MM.1S (cell line): ENCODE data around the gene UBE3B.

Experiments used
- DNase-seq: peaks from one replicate; pipeline ENCODE4 v3.0.0-alpha.2; 2015
- H2AFZ ChIP-seq: fragments of 300-600 bp; sonication (generic); 2 replicates; pipeline ENCODE4 v1.6.0; 2016; ENCODE audit warnings: antibody characterized with exemption, low read length
- H3F3A ChIP-seq: fragments of 300-600 bp; sonication (generic); 2 replicates; pipeline ENCODE4 v1.6.1; 2016; ENCODE audit warnings: mild to moderate bottlenecking, antibody characterized with exemption, low read length, moderate library complexity, mixed read lengths; ENCODE audit not compliant: insufficient read depth
- H3K27ac ChIP-seq: fragments of 300-600 bp; sonication (generic); 2 replicates; pipeline ENCODE4 v1.5.1; 2016; ENCODE audit warnings: mild to moderate bottlenecking, low read length
- H3K27me3 ChIP-seq: fragments of 300-600 bp; sonication (generic); replicated peaks from 2 replicates; pipeline ENCODE4 v1.6.0; 2016; ENCODE audit warnings: low read length; ENCODE audit not compliant: insufficient read depth
- H3K36me3 ChIP-seq: fragments of 300-600 bp; sonication (generic); replicated peaks from 2 replicates; pipeline ENCODE4 v1.6.1; 2016; ENCODE audit warnings: mild to moderate bottlenecking, low read length, mixed read lengths; ENCODE audit not compliant: insufficient read depth
- H3K4me1 ChIP-seq: fragments of 300-600 bp; sonication (generic); 2 replicates; pipeline ENCODE4 v1.6.1; 2016; ENCODE audit warnings: low read length, mixed read lengths
- H3K4me2 ChIP-seq: fragments of 300-600 bp; sonication (generic); 2 replicates; pipeline ENCODE4 v1.6.0; 2016; ENCODE audit warnings: low read depth, low read length
- H3K4me3 ChIP-seq: fragments of 300-600 bp; sonication (generic); 2 replicates; pipeline ENCODE4 v1.5.1; 2016; ENCODE audit warnings: low read length, mixed read lengths
- H3K79me2 ChIP-seq: fragments of 300-600 bp; sonication (generic); 2 replicates; pipeline ENCODE4 v1.6.1; 2016; ENCODE audit warnings: mixed run types, low read length, mixed read lengths
- H3K9ac ChIP-seq: fragments of 300-600 bp; sonication (generic); 2 replicates; pipeline ENCODE4 v1.6.1; 2016; ENCODE audit warnings: low read length, mixed read lengths
- H3K9me2 ChIP-seq: fragments of 300-600 bp; sonication (generic); replicated peaks from 2 replicates; pipeline ENCODE4 v1.6.1; 2016; ENCODE audit warnings: mild to moderate bottlenecking, low read length, mixed read lengths; ENCODE audit not compliant: insufficient read depth
- H3K9me3 ChIP-seq: fragments of 300-600 bp; sonication (generic); replicated peaks from 2 replicates; pipeline ENCODE4 v1.6.1; 2016; ENCODE audit warnings: mild to moderate bottlenecking, low read length, mixed read lengths; ENCODE audit not compliant: insufficient read depth
- H4K20me1 ChIP-seq: fragments of 300-600 bp; sonication (generic); 2 replicates; pipeline ENCODE4 v1.6.1; 2016; ENCODE audit warnings: mild to moderate bottlenecking, low read length, moderate library complexity, mixed read lengths; ENCODE audit not compliant: insufficient read depth
- CTCF ChIP-seq: fragments of 300-600 bp; sonication (generic); IDR thresholded peaks from 2 replicates; pipeline ENCODE4 v1.5.1; 2016; ENCODE audit warnings: antibody characterized with exemption, low read length, mixed read lengths
- EZH2 ChIP-seq: fragments of 300-600 bp; sonication (generic); optimal IDR thresholded peaks from 2 replicates; pipeline ENCODE3; 2017; ENCODE audit warnings: low read depth, mild to moderate bottlenecking, antibody characterized with exemption, low read length, mixed read lengths
- EZH2phosphoT487 ChIP-seq: fragments of 300-600 bp; sonication (generic); IDR thresholded peaks from 2 replicates; pipeline ENCODE4 v1.6.1; 2018; ENCODE audit warnings: antibody characterized with exemption, low read length

The UBE3B gene

DNA sequence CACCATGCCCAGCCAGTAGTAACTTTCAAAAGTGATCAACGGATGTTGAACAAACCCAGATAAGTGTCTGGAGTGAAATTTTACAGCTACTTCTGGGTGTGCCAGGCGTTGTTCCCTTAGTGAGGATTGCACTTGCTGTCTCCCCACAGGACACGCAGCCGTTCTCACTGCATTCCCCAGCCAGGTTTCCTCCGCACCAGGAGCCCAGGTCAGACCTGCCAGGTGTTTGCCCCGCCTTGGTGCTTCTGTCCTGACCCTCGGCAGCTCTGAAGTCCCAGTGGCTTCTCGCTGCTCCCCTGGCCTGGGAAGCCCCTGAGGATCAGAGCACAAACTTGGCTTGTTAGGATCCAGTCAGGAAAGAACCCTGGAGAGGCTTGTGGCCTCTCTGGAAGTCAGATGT, 59.7 kb downstream of the UBE3B start:
- Histone ChIP-seq H2AFZ (no peak overlapping the region), H3F3A (no peaks in the 10 kb centered on the region), H3K4me1 (no peaks in the 10 kb centered on the region), H3K4me2 (no peak overlapping the region), H3K79me2 (no peaks in the 10 kb centered on the region), H3K27ac (no peak overlapping the region), H3K27me3 (no peaks in the 10 kb centered on the region), H3K9me3 (no peaks in the 10 kb centered on the region), H3K36me3 (no peaks in the 10 kb centered on the region), H3K4me3 (no peak overlapping the region), H4K20me1 (no peaks in the 10 kb centered on the region), H3K9me2 (no peaks in the 10 kb centered on the region), H3K9ac (no peak overlapping the region)
- TF ChIP-seq EZH2phosphoT487 (no peak), EZH2 (no peak), CTCF (no peak)
- DNase-seq, result no peak

DNA sequence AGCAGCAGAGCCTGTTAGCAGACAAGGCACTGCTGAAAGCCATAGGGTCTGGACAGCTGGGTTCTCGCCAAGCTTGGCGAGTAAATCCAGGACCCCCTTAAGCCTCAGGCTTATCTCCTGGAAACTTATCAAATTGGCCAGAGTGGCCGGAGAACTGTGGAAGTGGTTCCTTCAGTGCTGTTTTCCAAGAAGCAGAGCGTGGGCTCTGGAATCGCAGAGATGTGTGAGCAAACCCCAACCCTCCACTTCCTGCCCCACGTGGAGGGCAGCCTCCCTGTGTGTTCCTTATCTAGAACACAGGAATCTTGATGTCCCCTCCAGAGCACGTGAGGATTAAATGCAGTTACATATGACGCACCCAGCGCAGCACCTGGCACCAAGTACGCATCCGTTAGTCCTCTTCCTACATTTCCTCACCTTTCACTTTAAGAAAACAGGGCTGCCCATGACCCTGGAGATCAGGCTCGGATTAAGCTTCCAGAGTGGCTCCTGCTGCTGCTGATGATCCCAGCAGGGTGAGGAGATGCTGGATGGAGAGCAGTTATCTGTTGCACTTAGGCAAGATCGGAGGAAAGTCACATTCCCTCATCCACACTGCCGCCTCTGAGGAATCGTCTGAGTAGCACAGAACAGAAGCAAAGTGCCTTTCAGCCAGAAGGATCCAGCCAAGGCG, 60.9 kb downstream of the UBE3B start:
- Histone ChIP-seq H3K36me3 (no peaks in the 10 kb centered on the region), H3K4me2 (no peak overlapping the region), H3K4me1 (no peaks in the 10 kb centered on the region), H3K79me2 (no peaks in the 10 kb centered on the region), H2AFZ (no peak overlapping the region), H3K9ac (no peak overlapping the region), H4K20me1 (no peaks in the 10 kb centered on the region), H3K9me2 (no peaks in the 10 kb centered on the region), H3F3A (no peaks in the 10 kb centered on the region), H3K4me3 (no peak overlapping the region), H3K27ac (no peak overlapping the region), H3K9me3 (no peaks in the 10 kb centered on the region), H3K27me3 (no peaks in the 10 kb centered on the region)
- DNase-seq, result no peak
- TF ChIP-seq EZH2phosphoT487 (no peak), EZH2 (no peak), CTCF (no peak)

GRCh38 chr12:109539508-109539907, 62.1 kb downstream of the UBE3B start:
- Histone ChIP-seq H3F3A (no peaks in the 10 kb centered on the region), H3K79me2 (no peaks in the 10 kb centered on the region), H3K27ac (no peak overlapping the region), H4K20me1 (no peaks in the 10 kb centered on the region), H3K4me3 (no peak overlapping the region), H3K4me2 (no peak overlapping the region), H3K36me3 (no peaks in the 10 kb centered on the region), H3K27me3 (no peaks in the 10 kb centered on the region), H2AFZ (no peak overlapping the region), H3K9ac (no peak overlapping the region), H3K9me2 (no peaks in the 10 kb centered on the region), H3K4me1 (no peaks in the 10 kb centered on the region), H3K9me3 (no peaks in the 10 kb centered on the region)
- DNase-seq, result no peak
- TF ChIP-seq EZH2 (no peak), EZH2phosphoT487 (no peak), CTCF (no peak)
